HG02610 (cell line): Measurements from ENCODE around the gene KXD1.
"Not testable (repeated sequence)": the region's sequence is repeated elsewhere in the genome, so short reads cannot be mapped to it uniquely, and the experiment has no call there.

Experiments
- ATAC-seq: cut with Tn5 transposase; IDR thresholded peaks from one replicate; pipeline ENCODE4 v1.9.1; 2021; ENCODE audit warnings: mild to moderate bottlenecking, moderate library complexity; ENCODE audit not compliant: unreplicated experiment

Gene KXD1

DNA sequence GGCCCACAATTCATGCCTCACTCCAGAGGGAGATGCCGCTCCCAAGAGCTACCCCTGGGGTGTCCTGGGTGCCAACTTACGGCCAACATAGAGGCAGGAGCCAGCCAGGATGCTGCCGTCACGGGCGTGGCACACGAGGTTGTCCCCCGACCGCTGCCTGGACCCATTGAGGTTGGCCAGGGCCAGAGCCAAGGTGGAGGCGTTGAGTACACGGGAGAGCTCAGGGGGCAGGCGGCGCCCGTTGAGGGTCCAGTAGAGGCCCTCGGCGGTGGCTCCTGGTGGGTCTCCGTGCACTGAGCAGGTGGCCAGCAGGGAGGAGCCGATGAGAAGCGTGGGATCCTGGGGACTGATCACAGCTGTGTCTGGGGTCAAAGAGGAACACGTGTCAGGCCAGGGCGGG is 41.8 kb downstream of the KXD1 start:
- no peak for ATAC-seq

DNA sequence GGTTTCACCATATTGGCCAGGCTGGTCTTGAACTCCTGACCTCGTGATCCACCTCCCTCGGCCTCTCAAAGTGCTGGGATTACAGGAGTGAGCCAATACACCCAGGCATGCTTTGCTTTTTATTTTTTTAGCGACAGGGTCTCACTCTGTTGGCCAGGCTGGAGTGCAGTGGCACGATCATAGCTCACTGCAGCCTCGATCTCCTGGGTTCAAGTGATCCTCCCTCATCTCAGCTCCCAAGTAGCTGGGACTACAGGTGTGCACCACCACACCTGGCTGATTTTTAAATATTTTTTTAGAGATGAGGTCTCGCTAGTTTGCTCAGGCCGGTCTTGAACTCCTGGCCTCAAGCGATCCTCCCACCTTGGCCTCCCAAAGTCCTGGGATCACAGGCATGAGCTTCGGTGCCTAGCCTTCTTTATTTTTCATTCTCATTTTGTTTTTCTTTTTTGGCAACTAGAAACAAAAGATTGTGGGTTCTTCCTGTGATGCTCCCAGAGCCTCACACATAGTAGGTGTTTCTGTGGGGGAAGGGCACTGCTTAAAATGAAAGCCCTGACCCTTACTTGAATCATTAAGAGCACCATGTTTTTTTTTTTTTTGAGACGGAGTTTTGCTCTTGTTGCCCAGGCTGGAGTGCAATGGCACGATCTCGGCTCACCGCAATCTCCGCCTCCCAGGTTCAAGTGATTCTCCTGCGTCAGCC is 43.2 kb downstream of the KXD1 start:
- not testable (repeated sequence) for ATAC-seq

DNA sequence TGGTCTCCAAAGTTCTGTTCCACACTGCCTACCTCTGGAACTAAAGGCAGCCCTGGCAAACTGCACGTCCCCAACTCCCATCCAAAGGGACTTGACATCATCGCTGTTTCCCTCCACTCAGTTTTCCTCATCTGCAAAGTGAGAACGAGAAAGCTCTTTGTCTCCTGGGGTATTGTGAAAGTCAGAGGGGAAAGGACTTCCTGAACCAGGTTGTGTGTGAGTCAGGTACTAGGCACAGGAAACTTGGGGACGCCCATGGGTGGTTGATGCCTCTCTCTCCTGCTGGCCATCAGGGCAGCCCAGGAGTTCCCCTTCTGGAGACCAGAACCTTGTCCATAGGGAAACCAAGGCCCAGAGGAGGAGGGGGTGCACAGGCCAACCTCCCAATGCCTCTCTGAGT is 44.2 kb downstream of the KXD1 start:
- ATAC-seq, result no peak

GRCh38 chr19:18603255-18603957 is 45.7 kb downstream of the KXD1 start:
- no peak for ATAC-seq

GRCh38 chr19:18603958-18604819 is 46.5 kb downstream of the KXD1 start:
- ATAC-seq, result no peak

- no peak for ATAC-seq
Observed at GRCh38 chr19:18604820-18605159, 47.1 kb downstream of the KXD1 start.

GRCh38 chr19:18605196-18605545 is 47.5 kb downstream of the KXD1 start:
- ATAC-seq, result no peak

DNA sequence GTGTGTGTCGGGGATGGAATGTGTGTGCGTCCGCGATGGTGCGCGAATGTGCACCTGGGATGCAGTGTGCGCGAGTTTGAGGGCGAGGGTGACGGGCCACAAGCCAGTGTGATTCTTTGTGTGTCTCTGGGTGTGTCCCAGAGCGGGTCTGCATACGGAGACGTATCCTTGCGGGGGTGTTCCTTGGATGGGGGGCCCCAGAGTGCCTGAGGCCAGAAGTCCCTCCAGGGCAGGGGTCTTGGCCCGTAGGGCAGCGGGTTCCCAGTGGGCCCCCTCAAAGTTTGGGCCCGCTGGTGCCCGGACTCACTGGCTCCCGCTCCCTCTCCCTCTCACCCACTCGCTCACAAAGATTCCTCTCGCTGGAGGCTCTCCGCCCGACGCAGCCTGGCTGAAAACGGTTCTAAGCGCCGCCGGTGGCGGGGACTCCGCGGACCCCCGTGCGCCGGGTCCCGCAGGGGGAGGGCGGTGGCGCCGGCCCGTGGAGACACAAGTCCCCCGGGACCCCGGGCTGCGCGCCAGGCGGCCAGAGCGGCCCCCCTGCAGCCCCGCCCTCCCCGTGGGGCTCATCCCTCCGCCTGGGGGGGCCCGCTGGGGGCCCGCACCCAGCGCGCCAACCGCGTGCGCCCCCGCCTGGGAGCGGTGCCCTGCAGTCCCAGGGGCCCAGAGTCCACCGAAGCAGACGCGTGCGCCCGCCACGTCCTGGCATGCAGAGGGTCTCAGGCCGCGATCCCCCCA is 48.0 kb downstream of the KXD1 start:
- no peak for ATAC-seq

DNA sequence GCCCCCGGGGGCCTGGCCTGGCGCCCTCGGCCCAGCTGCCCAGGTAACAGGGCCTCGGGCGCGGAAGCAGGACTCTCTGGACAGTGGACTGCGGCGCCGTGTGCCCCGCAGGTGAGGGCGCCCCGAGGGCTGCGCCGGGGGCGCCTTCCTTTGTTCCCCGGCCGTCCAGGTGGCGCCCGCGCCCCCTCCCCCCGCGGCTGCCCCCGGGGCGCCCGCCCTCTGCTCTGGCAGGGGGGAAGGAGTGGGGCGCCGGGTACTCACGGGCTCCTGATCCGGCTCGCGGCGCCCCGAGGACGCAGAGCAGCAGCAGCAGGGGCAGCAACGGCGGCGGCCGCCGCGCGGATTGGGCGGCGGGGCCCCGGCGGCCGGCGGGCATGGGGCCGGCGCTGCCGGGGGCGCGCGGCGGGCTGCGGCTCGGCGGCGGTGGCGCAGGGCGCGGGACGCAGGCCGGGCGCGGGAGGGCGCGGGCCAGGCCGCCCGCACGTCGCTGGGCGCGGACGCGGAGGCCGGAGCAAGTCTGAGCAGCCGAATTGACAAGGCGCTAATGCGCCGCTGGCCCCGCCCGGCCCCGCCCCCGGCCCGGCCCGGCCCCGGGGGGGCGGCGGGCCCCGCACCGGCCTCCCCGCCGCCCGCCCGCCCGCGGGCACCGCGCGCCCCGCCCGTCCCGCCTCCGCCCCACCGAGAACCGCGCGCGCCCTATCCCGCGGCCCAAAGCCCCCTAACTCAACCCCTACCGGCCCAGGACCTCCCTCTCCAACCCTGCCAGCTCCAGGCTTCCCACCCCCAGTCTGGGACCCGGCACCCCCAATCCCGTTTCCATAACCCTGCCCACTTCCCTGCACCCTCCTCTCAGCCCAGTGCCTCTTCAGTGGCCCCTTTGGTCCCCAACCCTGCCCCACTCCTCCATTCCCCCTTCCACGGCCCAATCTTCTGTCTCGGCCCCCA is 48.9 kb downstream of the KXD1 start, which contains the start of gene CRLF1:
TSS of gene CRLF1 (minus strand) at position 519 of the 945 bp plus-strand sequence. CDS start at position 376, 143 bp downstream.
- ATAC-seq, result no peak

GRCh38 chr19:18607226-18608101 is 49.8 kb downstream of the KXD1 start:
- ATAC-seq, result no peak

DNA sequence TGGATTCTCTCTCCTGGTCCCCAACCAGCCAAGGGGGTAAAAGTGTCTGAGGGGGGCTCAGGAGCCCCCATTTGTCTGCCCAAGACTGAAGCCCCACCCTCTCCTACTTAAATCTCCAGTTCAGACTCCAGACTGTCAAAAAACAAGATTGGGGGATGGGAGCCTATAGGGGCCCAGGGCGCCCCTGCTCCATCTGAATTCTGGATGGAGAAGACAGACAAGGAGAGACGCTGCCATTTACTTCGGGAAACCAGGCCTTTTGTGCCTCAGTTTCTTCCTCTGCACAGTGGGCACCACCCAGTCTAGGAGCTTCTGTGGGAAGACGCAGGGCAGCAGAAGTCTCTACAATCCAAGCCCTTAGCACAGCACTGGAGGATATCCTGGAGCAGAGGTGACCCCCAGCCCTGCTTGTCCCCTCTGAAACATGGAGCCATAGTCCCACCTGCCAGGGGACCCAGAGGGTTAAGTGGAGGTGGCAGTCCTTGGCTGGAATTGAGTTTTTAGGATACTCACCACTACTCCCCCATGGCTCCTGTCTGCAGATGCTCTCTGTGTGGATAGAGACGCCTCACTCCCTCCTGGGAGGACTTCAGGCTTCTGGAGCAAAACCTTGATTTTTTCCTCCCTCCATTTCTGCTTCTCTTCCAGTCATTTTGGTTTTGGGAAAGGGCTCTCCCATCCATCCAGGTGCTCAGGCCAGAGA is 50.6 kb downstream of the KXD1 start:
- ATAC-seq, result no peak

DNA sequence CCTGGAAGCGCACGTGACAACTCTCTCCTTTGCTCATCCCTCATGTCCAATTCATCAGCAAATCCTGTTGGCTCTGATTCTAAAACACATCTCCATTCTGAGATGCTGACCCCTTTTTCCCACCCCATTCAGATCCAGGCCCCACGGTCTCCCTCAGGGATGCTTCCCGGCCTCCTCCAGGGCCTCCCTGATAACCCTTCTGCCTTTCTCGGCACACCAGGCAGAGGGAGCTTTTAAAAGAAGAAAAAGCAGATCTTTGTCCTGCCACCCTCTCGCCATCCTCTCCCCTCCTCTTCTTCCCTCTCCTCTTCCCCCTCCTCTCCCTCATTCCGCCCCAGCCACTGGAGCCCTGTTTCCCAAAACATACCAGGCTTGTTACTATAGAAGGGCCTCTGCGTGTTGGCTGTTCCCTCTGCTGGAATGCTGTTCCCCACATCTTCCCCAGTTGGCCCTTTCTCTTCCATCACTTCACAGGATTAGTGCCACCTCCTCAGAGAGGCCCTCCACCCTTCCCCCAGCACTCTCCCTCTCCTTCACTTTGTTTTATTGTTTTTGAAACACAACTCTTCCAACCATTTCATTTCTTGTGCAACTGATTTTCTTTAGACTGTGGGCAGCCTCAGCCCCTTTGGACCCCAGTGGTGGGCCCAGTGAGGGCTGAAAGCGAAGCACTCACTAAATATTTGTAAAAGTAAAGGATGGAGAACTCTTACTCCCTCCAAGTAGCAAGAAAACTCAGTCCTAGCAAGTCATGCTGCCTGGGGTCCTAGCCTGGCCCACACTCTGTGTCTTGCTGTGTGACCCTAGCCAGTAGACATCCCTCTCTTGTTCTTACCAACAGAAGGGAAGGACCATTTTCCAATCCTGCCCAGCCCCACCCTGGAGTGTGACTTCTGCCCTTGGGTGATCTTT is 51.4 kb downstream of the KXD1 start:
- ATAC-seq, result no peak

- no peak for ATAC-seq
Observed at GRCh38 chr19:18609717-18610051, 52.0 kb downstream of the KXD1 start.

DNA sequence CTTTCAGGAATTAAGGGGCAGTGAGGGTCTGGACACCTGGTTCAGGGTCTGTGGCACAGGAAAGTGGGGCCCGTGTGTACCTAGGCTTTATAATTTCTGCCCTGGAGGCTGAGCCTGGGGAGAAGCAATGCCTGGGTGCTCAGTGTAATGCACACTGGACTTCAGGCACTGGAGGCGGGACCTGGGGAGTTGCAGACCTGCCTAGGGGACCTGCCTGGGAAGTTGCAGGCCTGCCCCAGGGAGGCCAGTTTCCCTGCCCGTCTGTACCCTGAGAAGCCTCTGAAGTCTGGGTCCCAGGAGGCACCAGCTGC is 52.5 kb downstream of the KXD1 start:
- ATAC-seq, result no peak

DNA sequence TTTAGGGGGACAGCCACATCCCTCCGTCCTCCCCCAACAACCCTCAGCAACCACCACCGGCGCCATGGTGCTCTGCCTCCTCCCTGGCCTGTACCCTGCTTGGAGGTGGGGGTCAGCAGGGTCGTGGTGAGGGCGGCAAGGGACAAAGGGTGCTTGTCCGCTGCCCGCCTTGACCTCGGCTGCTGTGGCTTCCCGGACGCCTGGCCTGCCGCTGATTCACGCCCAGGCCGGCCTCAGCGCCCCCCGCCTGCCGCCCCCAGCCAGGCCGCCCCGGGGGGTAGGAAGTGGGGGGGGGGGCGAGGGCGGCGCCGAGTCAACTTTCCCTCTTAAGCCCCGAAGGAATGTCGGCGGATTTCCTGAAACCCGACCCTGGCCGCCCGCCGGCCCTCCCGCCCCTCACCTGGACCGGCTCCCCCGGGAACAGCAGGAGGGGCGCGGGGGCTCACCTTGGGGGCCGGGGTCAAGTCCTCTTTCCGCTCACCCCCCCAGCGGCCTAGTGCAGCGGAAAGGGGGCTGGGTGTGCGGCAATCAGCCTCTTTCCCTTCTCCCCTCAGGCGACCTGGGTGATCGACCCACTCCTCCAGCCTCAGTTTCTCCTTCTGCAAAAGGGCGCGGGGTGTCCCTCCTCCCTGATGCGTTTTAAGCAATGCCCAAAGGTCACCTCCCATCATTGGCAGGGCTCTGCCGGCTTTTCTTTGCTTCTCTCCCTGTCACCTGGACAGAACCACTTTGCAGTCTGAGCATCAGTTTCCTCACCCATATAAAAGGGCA is 53.1 kb downstream of the KXD1 start:
- no peak for ATAC-seq

DNA sequence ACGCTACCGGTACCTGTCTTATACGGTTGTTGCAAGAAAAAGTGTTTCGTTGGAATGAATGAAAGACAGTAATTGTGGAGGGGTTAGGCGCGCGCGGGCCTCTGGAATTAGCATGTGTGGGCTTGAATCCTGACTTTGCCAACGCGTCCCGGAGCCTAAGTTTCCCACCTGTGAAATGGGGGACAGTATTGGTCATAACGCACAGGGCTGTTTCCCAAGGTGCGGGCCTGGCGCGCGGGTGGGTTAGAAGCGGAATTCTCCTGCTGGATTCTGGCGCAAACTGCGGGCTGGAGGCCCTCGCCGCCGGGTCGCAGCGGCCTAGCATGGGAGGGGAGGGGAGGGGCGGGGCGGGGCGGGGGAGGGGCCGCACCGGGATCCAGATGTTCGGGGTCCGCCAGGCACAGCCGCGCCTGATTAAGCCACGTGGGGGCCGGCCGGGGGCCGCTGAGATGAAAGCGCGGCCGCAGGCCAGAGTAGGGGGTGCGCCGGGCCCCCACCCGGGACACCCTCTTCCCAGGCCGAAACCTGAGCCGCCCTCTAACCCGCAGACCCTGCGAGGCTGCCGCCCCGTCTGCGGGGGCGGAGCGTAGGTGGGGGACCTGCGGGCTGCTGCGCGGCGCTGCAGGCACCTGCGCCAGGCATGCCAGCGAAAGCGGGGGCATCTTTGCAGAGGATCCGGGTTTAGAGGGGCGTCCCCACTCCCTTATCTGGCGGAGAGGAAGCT is 53.8 kb downstream of the KXD1 start:
- no peak for ATAC-seq
